GM21825 (cell line): ENCODE results near the gene MARK3.
A peak's percentile ranks its signal among the peaks of the same experiment; 100 is the strongest.
"Not testable (repeated sequence)": the region's sequence is repeated elsewhere in the genome, so short reads cannot be mapped to it uniquely, and the experiment has no call there.

ENCODE experiments used
- ATAC-seq: cut with Tn5 transposase; IDR thresholded peaks from one replicate; pipeline ENCODE4 v1.9.1; 2021; ENCODE audit warnings: mild to moderate bottlenecking, moderate library complexity; ENCODE audit not compliant: unreplicated experiment

The MARK3 gene

DNA sequence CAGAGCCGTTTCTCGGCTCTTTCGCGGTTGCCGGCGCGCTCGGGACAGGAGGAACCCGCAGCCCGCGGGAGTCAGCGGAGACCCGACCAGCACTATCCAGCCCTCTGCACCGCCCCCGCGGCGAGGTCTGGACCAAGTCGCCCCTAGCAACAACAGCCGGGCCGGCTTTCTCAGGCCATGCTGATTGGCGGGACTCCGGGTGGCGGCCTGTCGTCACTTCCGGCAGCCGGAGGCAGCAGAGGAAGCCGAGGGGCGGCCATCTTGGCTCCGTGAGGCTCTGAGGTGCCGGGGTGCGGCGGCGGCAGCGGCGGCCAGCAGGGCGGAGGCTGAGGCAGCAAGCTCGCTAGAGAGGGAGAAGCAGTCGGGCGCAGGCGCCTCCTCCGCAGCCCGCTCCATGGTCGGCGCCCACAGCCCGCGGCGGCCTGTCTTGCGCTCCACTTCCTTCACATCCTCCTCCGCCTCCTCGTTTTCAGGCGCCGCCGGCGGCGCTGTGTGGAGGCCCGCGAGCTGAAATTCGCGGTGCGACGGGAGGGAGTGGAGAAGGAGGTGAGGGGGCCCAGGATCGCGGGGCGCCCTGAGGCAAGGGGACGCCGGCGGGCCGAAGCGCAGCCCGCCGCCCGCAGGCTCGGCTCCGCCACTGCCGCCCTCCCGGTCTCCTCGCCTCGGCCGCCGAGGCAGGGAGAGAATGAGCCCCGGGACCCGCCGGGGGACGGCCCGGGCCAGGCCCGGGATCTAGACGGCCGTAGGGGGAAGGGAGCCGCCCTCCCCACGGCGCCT, at the start of gene MARK3:
Gene MARK3 (plus strand): TSS at position 264 of the 777 bp plus-strand sequence. CDS start 615 bp downstream, outside the sequence.
- peak; percentile 87 for ATAC-seq

GRCh38 chr14:103336191-103336590, 49.0 kb upstream of the MARK3 start:
- no peak for ATAC-seq

DNA sequence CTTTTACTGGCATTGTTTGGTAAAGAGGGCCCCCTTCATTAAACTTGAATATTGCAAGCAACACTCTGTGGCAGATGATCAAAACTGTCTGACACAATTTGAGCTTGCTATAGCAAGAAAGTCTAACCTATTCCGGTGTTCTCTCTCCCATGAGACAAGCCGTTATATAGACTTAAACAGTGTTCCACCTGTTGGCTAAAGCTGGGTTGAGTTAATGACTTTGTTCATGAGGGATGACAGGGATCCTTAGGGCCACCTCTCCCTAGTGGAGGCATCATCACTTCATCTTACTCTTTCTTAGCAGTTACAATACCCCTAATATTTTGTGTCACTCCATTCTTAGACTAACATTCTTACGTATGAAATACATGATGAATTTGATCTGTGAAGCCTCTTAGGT, 47.4 kb upstream of the MARK3 start:
- ATAC-seq: no peak

DNA sequence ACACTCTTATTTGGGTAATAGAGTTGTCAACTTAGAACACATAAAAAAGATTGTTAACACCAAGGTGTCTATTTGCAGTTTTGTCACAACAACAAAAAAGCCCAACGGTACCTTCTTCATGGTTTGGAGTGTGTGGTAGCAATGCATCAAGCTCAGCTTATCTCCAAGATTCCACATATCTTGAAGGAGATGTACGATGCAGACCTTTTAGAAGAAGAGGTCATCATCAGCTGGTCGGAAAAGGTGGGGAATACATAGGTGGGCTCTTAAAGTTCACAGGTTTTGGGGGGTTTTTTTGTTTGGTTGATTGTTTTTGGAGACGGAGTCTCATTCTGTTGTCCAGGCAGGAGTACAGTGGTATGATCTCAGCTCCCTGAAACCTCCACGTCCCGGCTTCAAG, 45.7 kb upstream of the MARK3 start:
- no peak for ATAC-seq

GRCh38 chr14:103340480-103341212, 44.6 kb upstream of the MARK3 start:
- no peak for ATAC-seq

DNA sequence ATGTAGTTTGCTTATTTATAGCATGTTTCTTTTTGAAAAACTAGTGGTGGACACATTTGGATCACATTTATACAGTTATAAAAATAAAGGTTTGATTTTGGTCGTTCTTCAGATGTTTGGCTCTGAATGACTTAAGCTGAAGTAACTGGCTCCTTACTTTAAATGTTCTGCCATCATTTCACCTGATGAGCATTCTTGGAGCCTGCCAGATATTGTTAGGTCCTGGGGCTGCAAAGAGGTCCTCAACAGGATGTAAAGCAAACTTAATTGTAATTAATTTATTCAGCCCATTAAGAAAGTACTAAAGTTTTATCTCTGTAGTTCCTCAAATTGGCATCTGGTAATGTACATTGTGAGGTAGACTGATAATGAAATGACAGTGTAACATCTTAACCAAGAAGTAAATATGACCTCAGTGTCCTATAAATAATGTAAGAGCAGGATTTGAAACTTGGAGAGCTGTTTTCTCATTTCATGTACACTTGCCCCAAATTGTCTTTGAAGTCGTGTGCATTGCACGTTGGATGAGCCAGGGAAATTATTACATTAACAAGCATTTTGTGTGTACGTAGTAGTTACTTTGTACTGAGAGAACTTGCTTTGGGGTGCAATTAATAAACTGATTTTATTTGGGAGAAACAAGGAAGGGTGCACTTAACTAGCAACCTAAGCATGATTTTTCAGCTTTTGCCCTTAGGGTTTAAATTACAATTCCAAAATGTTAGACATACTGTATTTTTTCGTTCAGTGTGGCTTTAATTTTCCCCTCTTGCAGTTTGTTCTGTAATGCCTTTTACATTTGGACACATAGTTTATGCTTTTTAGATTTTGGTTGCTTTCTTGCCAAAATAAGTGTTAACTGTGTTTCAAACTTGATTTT, 43.7 kb upstream of the MARK3 start:
- no peak for ATAC-seq

- no peak for ATAC-seq
These were observed 41.9 kb upstream of the MARK3 start for GRCh38 chr14:103343164-103343879.

GRCh38 chr14:103343905-103344797, 41.1 kb upstream of the MARK3 start:
- ATAC-seq: no peak

DNA sequence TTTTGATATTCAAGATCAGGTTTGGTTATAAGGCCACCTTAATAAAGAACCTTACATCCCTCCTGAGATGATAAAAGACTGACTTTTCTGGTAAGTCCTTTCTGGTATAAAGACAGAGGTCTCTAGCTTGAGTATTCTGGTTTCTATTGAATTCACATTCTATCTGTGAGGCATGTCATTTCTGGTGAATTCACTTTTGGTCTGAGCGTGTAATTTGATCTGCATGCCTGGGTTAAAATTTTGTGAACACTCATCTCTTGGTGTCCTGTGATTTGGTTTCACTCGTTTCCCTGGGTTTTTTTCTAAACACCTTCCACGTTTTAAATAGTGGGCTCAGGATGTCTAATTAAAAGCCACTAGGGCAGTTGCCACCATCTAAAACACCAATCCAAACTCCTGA, 38.9 kb upstream of the MARK3 start:
- no peak for ATAC-seq

GRCh38 chr14:103347091-103347815, 38.0 kb upstream of the MARK3 start:
- ATAC-seq: no peak

DNA sequence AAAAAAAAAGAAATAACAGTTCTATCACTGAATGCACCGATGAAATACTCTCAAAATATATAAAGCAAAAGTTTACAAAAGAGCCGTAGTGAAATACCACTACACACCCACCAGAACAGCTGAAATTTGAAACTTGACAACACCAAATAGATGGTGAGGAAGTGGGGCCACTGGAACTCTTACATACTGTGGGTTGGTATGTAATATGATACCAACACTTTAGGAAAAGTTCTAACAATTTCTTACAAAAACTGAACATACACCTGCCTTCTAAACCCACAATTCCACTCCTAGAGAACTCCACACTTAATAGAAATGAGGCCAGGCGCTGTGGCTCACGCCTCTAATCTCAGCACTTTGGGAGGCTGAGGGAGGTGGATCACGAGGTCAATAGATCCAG, 37.1 kb upstream of the MARK3 start:
- ATAC-seq: no peak

DNA sequence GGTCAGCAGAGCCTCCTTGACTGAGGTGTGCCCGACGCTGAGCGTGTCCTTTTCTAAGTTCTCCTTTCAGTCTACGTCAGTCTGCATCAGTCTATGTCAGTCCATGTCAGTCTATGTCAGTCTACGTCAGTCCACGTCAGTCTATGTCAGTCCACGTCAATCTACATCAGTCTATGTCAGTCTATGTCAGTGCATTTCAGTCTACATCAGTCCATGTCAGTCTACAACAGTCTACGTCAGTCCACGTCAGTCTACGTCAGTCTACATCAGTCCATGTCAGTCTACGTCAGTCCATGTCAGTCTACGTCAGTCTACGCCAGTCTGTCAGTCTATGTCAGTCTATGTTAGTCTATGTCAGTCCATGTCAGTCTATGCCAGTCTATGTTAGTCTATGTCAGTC, 35.2 kb upstream of the MARK3 start:
- ATAC-seq: no peak

DNA sequence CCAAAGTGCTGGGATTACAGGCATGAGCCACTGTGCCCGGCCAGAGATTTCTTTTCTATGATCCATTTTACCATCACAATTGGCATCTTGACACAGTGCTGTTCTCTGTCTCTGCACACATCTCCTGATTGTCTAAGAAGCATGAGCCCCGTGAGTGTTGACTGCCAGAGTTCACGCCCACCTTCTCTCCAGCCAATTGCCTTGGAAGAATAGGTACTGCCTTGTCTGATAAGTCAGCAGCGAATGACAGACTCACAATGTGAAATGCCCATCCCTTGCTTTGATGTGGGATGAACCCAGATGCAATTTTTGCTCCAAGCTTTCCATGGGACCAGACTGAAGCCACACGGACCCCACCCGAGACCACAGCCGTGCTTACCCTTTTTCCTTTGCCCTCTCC, 31.9 kb upstream of the MARK3 start:
- ATAC-seq: no peak

DNA sequence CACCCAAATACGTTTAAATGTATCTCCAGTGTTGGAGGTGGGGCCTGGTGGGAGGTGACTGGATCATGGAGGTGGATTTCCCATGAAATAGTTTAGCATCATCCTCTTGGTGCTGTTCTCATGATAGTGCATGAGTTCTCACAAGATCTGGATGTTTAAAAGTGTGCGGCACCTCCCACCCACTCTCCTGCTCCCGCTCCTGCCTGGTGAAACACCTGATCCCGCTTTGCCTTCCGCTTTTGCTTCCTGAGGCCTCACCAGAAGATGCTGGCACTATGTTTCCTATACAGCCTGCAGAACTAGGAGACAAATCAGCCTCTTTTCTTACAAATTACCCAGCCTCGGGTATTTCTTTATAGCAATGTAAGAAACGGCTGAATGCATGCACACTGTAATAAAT, 31.1 kb upstream of the MARK3 start:
- no peak for ATAC-seq

DNA sequence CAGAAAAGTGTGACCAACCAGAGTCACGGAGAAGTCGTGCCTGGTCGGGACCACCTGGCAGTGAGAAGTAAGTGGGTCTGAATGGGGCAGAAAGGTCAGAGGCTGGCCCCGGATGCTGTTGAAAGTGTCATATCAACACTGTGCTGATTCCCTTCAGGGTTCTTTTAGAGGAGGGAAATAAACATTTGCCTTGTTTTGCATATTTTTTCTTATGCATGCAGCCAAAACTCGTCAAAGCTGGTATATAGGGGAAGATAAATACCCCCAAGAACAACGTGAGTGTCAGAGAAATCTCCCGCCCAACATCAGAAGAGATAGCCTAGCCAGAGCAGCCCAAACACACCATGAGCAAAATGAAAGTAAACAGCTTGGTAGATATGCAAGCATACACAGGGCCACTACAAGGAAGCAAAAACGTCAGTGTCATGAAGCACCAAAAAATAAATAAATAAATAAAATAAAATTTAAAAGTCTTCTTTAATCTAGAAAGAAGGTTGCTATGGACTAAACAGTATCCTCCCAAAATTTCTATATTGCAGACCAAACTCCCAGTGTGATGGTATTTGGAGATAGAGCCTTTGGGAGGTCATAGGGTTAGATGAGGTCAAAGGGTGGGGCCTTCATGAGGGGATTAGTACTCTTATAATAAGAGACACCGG, 29.1 kb upstream of the MARK3 start:
- no peak for ATAC-seq

DNA sequence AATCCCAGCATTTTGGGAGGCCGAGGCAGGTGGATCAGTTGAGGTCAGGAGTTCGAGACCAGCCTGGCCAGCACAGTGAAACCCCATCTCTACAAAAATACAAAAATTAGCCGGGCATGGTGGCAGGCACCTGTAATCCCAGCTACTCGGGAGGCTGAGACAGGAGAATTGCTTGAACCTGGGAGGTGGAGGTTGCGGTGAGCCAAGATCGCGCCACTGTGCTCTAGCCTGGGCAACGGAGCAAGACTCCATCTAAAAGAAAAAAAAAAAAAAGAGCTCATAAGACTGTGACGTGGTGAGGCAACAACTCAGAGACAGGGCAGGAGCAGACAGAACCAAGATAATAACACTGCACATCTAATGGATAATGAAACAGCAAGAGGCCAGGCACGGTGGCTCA, 27.7 kb upstream of the MARK3 start:
- ATAC-seq: not testable (repeated sequence)

DNA sequence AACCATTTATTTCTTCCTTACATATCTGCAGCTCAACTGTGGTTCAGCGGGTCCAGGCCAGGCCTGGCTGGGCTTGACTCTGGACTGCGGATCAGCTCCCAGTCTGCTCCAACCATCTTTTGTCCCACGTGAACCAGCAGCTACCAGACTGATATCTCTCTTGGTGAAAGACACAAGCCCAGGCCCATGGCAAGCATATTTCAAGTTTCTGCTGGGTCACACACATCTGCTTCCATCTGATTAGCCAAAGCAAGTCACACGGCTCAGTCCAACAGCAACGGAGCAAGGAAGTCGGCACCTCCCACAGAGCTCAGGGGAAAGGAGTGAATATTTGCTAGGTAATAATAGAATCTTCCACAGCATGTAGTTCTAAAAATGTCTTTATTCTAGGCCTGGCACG, 24.7 kb upstream of the MARK3 start:
- no peak for ATAC-seq

GRCh38 chr14:103361867-103362266, 23.3 kb upstream of the MARK3 start:
- ATAC-seq: no peak

DNA sequence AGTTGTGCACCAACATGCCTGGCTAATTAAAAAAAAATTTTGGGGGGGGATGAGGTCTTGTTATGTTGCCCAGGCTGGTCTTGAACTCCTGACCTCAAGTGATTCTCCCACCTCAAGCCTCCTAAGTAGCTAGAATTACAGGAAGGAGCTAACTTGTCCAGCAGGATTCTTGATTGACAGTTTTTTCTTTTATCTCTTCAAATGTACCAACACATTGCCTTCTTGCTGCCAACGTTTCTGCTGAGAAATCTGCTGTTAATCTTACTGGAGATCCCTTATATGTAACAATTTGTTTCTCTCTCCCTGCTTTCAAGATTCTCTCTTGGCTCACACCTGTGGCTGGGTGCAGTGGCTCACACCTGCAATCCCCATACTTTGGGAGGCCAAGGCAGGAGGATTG, 22.4 kb upstream of the MARK3 start:
- no peak for ATAC-seq
